ENCODE data around the gene AVP.

Gene AVP

DNA sequence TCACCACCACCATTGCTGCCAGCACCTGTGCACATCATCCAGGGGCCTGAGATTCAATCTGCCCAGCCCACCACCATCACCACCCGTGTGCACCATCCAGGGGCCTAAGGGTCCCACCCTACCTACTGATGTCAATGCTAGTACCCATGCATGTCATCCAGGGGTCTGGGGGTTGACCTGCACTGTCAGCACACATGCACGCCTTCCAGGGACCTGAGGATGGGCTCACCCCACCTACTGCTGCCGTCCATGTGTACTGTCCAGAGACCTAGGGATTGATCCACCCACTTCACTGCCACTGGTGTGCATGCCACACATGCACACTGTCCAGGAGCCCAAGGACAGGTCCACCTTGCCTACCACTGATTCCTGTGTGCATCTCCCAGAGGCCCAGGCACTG lies 25.0 kb downstream of the AVP start:
- in situ Hi-C loops (cut with HindIII; ENCODE audit: low sequenced_read_pairs), result loop anchor here (5.0 kb wide), 1 partner anchor 93 kb away; no protein-coding TSS in a partner anchor

DNA sequence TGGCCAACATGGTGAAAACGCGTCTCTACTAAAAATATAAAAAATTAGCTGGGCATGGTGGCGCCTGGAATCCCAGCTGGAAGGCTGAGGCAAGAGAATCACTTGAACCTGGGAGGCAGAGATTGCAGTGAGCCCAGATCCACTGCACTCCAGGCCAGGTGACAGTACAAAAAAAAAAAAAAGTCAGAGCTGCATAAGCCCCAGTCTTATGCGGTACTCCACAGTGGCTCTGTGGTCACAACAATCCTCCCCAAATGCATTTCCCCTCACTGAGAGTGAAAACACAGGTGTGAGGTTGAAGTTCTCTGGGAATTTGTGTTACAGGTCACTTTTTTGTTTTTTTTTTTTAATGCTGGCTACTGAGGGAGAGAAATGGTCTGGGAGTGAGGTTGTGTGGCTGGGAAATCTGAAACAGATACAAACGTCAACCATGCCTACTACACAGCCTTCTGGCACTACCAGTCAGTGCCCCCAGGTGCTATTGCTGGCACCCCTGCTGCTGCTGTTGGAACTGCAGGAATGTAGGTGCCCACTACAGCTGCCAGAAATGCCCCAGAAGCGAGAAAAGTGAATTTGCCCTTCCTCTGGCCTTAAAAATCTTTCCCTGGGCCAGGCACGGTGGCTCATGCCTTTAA lies 33.0 kb downstream of the AVP start:
- in situ Hi-C loops (cut with HindIII; ENCODE audit: low sequenced_read_pairs), result no loop called here

DNA sequence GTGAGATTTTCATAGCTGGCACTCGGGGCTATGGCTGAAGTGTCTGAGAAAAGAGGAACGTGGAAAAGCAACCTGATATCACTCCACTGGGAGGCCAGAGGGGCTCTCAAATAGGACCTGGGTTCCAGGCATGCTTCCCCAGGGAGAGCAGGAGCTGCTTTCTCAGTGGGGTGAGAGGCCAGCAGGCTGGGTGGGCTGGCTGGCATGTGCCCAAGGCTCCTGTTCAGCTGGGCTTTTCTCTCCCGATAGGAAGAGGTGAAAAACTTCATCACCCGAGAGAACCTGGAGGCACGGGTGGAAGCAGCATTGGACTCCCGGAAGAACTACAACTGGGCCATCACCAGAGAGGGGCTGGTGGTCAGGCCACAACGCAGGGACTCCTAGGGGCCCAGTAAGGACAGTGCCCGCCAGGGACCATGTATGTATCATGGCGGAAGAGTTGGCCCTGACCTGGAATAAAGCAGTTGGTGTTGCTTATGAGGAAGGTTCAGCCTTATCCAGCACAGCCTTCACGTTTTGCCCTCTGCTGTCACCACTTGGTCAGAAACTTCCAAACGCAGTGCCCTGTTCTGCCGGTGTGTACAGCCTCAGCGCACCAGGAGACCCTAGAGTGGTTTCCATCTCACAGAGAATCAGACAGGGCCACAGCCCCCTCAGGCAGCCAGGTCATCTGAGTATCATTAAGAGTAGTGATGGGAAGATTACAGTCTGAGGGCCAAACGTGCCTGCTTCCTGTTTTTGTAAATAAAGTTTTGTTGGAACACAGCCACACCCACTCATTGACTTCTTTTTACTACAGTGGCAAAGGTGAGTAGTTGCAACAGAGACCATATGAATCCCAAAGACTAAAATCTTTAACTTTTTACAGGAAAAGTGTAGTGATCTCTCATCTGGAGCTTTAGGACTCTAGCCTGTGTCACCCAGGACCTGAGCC lies 36.8 kb downstream of the AVP start:
- in situ Hi-C loops (cut with HindIII; ENCODE audit: low sequenced_read_pairs), result no loop called here

DNA sequence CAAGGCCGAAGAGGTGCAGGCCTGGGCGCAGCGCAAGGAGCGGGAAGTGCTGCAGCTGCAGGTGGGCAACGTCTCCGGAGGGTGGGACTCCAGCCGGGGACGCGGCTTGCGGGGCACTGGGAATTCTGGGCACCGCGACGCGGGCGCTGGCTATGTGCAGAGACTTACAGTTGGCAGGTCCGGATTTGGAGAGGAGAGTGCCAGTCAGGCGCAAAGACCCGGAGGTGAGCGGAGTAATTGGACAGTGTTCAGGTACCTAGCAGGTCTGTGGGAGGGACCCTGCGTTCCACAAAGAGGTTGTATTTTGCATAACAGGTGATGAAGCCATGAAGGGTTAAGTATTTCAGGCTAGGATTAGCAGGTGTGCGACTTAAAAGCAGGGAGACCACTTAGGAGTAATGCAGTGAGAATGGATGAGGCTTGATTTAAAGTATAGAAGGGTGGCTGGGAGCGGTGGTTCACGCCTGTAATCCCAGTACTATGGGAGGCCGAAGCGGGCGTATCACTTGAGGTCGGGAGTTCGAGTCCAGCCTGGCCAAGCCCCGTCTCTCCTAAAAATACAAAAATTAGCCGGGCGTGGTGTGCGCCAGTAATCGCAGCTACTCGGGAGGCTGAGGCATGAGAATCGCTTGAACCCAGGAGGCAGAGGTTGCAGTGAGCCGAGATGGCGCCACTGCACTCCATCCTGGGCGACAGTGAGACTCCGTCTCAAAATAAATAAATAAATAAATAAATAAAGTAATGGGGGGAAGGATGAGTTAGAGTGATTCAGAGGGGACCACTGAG lies 37.7 kb downstream of the AVP start:
- in situ Hi-C loops (cut with HindIII; ENCODE audit: low sequenced_read_pairs), result no loop called here

DNA sequence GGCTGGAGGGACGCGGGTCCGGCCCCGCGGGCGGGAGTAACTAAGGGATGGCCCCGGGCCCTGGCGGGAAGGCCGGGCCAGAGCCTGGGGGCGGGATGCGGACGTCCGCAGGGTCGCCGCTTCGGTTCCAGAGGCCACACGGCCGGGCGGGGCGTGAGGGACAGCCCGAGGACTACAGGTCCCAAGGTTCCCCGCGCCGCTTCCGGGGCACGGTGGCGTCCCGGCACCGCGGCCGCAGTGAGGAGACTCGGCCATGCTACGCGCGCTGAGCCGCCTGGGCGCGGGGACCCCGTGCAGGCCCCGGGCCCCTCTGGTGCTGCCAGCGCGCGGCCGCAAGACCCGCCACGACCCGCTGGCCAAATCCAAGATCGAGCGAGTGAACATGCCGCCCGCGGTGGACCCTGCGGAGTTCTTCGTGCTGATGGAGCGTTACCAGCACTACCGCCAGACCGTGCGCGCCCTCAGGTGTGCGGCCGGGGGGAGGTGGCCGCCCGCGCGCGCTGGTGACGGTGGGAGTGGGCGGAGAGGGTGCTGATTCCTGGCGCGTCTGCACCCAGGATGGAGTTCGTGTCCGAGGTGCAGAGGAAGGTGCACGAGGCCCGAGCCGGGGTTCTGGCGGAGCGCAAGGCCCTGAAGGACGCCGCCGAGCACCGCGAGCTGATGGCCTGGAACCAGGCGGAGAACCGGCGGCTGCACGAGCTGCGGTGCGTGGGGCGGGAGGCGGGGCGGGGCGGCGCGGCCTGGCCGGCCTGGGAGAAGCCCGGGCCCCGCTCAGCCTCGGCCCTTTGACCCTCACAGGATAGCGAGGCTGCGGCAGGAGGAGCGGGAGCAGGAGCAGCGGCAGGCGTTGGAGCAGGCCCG lies 38.5 kb downstream of the AVP start, which contains the start of gene MRPS26:
TSS of gene MRPS26 (plus strand) at position 237 of the 861 bp plus-strand sequence. CDS start at position 254, 17 bp downstream.
- in situ Hi-C loops (cut with HindIII; ENCODE audit: low sequenced_read_pairs), result no loop called here

DNA sequence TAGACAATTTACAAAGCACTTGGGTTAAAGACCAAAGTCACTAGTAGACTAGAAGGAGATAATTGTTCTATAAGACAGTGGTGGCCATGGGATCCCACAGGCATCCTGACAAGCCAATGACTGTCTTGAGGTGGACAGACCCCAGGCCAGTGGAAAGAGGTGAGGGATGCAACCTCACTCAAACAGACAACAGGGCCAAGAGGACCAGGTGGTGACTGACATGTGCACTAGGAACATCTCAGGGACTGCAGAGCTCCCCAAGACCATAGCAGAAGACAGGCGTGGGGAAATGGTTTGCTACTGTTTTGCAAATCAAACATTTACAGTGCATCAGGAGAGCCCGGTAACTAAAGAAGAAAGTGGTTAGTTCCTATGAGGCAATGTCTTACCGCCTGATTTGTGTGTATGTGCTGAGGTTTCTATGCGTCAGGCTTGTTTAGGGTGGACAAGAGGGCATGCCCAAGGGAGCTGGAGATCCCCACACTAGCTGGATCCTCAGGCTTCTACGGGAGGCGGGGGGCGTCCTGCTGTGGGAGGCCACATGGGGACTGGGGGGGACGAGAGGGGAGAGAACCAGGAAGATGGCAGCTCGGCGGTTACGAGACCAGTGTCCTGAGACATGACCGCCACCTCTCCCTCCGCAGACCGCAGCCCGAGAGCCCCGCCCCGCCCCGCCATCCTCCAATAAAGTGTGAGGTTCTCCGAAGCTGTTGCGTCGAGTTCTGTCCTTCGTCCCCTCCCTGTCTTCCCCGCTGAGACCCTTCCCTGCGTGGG lies 39.3 kb downstream of the AVP start:
- in situ Hi-C loops (cut with HindIII; ENCODE audit: low sequenced_read_pairs), result no loop called here

DNA sequence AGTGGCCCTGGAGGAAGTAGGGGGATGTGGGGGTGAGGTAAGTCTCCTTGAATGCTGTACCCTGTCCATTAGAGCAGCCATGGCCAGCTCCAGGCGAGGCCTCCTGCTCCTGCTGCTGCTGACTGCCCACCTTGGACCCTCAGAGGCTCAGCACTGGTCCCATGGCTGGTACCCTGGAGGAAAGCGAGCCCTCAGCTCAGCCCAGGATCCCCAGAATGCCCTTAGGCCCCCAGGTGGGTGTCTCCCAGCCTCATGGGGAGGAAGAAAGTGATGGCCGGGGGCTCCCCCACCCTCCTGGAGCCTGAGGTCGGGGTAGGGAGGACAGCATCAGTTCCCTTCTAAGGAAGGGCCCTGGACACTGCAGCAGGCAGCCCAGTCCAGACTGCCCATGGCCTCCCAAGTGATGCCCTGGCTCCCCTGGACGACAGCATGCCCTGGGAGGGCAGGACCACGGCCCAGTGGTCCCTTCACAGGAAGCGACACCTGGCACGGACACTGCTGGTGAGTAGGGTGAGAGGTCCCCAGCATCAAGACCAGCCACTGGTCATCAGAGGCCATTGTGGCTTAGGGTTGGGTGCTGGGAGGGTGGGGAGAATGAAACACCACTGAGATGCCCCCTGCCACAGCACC lies 40.1 kb downstream of the AVP start:
- in situ Hi-C loops (cut with HindIII; ENCODE audit: low sequenced_read_pairs), result no loop called here

DNA sequence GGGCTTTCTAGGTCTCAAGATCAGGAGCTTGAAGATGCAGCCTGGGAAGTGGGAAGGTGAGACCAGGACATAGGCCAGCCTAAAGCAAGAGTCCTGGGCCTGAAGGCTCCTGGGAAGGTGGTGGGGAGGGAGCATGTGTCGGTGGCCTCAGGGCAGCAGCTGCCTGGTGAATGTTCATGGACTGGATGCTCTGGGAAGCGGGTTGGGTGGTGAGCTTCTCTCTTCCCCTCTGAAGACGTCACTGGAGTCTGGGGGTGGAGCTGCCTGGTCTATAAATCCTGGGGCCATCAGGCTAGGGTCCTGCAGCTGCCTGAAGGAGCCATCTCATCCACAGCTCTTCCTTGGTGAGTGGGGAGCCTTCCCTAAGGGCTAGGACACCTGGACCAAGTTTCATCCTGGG lies 41.2 kb downstream of the AVP start, which contains the start of gene GNRH2:
TSS of gene GNRH2 (plus strand) at position 301 of the 400 bp plus-strand sequence. CDS start 793 bp downstream, outside the sequence.
- in situ Hi-C loops (cut with HindIII; ENCODE audit: low sequenced_read_pairs), result no loop called here

DNA sequence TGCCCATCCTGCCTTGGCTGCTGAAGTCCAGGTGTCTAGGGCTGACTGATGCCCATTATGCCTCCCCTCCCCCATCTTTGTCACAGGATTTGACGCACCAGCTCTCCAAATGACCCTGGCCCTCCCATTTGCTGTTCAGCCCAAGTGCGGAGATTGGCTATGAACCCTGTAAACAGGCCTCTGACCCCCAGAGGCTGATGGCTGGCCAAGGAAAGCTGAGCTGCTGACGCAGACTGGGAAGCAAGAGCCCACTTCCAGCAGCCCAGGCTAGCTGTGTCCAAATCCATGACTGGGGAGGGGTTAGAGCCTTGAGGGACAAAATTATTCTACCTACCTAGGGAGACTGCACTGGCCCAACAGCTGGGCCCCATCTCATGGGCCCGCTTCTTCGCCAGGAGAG lies 41.9 kb downstream of the AVP start:
- in situ Hi-C loops (cut with HindIII; ENCODE audit: low sequenced_read_pairs), result no loop called here

DNA sequence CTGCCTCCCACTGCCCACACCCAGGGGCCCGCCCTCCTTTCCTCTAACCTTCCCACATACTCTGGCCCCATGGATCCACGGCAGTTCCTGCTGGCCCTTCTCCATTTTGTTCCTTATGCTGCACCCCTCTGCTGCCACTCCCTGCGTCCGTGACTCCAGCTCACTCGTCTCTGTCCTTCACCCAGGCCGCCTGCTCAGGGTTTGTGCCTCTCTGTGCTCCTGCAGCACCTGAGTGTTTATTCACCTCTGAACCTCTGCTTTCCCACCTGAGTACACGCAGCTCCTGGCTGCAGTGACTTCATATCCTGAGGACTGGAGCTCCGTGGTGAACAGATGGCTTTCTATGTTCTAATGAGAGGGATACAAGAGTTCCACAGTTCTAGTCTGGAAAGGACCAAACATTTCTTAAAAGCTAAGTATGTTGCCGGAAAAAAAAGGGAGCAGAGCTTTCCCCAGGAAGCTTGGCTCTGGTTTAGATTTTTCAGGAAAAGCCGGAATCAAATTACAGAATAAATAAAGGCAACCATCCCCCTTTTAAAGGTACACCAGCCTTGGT lies 42.6 kb downstream of the AVP start:
- in situ Hi-C loops (cut with HindIII; ENCODE audit: low sequenced_read_pairs), result no loop called here

DNA sequence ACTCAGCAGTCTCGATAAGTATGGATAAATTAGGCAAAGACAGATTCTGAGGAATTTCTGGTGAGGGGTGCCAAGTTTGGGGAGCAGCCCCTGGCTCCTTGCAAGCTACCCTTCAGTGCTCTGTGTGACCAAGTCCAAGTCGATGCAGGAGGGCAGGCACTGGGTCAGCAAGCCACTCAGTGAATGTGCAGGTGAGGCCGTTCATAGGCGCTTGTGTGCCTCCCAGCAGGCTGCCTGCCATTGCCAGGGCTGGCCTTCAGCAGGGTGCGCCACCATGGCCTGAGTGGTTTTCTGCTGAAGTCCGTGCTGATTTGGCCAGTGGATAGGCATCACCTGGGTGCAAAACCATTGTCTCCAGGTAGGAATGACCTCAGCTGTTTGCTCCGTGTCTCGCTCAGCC lies 44.4 kb downstream of the AVP start:
- in situ Hi-C loops (cut with HindIII; ENCODE audit: low sequenced_read_pairs), result no loop called here

DNA sequence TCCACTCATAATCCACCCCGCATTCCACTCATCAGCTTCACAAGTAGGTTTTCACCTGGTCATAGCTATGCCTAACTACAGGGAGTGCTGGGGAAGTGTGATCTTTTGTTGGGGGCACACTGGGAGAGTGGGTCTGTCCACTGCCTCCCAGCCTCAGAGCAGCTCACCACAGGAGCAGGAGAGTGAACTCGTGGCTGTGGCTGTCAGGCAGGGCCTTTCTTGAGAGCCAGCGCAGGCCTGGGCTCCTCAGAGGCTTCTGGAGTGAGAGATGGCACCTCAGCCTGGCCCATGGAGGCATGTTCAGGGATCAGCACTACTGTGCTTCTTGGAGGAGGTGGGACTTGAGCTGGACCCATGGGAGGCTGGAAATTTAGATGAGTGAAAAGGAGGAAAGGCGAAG lies 45.1 kb downstream of the AVP start:
- in situ Hi-C loops (cut with HindIII; ENCODE audit: low sequenced_read_pairs), result no loop called here

DNA sequence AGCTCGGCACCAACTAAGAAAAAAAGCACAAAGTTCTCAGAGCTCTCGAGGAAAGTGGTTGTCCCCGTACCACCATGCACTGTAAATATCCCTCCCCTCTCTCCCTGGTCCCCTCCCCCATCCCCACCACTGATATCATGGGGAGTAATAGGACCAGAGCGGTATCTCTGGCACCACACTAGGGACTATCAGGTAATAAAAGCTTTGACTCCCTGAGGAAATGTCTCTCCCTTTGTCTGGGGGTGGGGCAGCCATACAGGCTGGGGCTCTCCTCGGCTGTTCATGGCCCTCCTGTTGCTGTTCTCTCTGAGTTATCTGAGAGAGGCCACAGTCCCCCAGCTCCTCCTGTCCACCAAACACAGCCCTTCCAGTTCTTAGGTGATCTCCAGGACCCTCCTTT lies 46.1 kb downstream of the AVP start:
- in situ Hi-C loops (cut with HindIII; ENCODE audit: low sequenced_read_pairs), result no loop called here

DNA sequence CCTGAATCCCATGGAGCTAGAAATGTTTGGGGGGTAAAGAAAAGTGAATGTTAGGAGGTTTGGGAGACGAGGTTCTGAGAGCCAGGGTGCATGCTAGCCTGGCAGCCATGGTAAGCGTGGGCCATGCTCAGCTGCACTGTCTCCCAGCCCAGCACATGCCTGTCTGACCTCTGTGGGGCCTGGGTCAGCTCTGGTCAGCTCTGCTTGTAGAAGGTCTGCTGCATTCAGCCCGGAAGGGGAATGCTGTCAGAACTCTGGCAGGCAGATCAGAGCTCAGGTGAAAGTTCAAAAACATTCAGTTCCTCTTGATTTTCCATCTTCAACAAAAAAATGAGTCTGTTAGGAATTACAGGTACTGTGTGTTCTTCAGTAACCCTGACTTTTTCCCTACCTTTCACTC lies 46.9 kb downstream of the AVP start:
- in situ Hi-C loops (cut with HindIII; ENCODE audit: low sequenced_read_pairs), result no loop called here

DNA sequence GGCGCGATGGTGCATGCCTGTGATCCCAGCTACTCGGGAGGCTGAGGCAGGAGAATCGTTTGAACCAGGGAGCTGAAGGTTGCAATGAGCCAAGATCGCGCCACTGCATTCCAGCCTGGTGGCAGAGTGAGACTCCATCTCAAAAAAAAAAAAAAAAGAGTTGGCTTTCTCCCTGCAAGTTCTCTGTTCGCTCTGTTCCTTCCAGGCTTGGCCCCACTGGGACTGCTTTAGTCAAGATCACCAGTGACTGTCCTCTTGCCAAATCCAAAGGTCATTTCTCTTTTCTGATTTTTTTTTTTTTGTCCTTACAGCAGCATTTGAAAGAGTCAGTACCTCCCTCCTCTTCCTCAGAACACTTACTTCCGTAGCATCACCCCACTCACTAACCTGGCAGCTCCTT lies 51.9 kb downstream of the AVP start:
- in situ Hi-C loops (cut with HindIII; ENCODE audit: low sequenced_read_pairs), result no loop called here

Measured in endothelial cell of hepatic sinusoid (primary cell).